Body of pancreas (tissue), 4 donors: ENCODE data around the gene RBM4B. TPM values are rescaled to one million over a fixed set of nuclear protein-coding genes. Genes with fewer than 3 reads are reported as not detected.

Experiments
- ATAC-seq: fragments of 150-250 bp; one replicate; pipeline ENCODE4 v1.9.1; 2016
- DNase-seq, 4 donors: peaks; one replicate each; pipeline ENCODE4 v3.0.0-alpha.2; 2019
- H3K27ac ChIP-seq, 4 donors: fragments of 200-600 bp; sonication (generic); 1 replicate in 3 of 4; 2 replicates in 1 of 4; pipeline versions ENCODE4 v1.5.1 to v1.6.1; 2016 to 2019; ENCODE audit warnings: mild to moderate bottlenecking in 1 of 4, mixed read lengths in 1 of 4, moderate library complexity in 1 of 4
- H3K27me3 ChIP-seq, 2 donors: fragments of 200-600 bp; sonication (generic); one replicate each; pipeline ENCODE4 v1.6.0; 2016; ENCODE audit warnings: mild to moderate bottlenecking in 1 of 2
- H3K36me3 ChIP-seq, 2 donors: fragments of 200-600 bp; sonication (generic); replicated peaks in 1 of 2; 2 replicates each; pipeline ENCODE4 v1.5.1; 2016; ENCODE audit warnings: low read depth in 2 of 2; ENCODE audit not compliant: insufficient read depth in 1 of 2
- H3K4me1 ChIP-seq: fragments of 200-600 bp; sonication (generic); one replicate; pipeline ENCODE4 v1.6.0; 2016
- H3K4me3 ChIP-seq, 2 donors: fragments of 200-600 bp; sonication (generic); 1 replicate in 1 of 2; 2 replicates in 1 of 2; pipeline ENCODE4 v1.5.1; 2016 to 2019
- H3K9me3 ChIP-seq, 3 donors: fragments of 200-600 bp; sonication (generic); 1 replicate in 2 of 3; 2 replicates in 1 of 3; pipeline ENCODE4 v1.5.1; 2016
- CTCF ChIP-seq, 7 experiments: fragments of 450-650 bp in 4 of 7; fragments of 200-600 bp in 3 of 7; sonication (generic) in 3 of 7; IDR thresholded peaks; one replicate each; pipeline ENCODE4 v1.5.1; 2016 to 2019; ENCODE audit warnings: antibody characterized with exemption in 7 of 7
- POLR2A ChIP-seq, 3 donors: fragments of 450-650 bp; IDR thresholded peaks; one replicate each; pipeline ENCODE4 v1.6.1; 2016; ENCODE audit warnings: antibody characterized with exemption in 3 of 3, mild to moderate bottlenecking in 2 of 3
- WGBS, 2 donors: methylation state at CpG; one replicate each; pipeline ENCODE4 v1.1.5; 2017; 5-methylcytosine and 5-hydroxymethylcytosine counted together
- intact Hi-C: fragments of 100-400 bp; cut with DNase I; formaldehyde crosslinking; loops from one replicate; pipeline ENCODE4 v1.15.1; 2023
- total RNA-seq, 2 donors: library from RNA; depleted of rRNA; stranded (reverse); fragments of >200 nt; gene quantifications; one replicate each; pipeline ENCODE4 v1.1.0, GENCODE V29; 2016

Gene RBM4B
- total RNA-seq, 2 donors from 2014 or later: 13.2 to 22.6 TPM

DNA sequence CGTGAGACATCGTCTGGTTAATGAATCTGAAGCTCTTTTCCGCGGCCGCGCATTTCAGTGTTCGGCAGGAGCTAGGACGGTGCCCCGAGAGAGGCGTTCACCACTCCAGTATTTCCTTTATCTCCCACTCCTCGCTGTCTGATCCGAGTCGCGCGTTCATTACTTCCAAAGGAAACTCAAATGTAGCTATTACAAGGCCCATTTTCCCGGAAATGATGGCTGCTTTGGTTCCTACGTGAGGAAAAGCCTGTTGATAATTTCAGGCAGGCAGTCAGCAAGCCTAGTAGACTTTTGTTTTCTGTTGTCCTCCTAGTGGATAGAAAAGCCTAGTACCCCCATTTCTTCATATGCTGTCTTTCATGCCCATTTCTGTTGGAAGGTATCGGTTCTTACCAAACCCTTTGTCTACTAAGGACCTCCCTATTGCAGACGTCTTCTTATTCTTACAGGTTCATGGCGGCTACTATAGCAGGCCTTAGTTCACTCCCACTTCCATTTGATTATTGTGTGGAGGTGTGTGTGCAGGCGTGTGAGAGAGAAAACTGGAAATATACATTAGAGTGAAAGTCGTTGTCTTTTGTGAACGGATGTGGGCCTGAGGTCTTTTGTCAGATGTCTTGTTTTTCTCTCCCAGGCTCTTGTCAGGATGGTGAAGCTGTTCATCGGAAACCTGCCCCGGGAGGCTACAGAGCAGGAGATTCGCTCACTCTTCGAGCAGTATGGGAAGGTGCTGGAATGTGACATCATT is 38.4 kb downstream of the RBM4B start:
- Histone ChIP-seq H3K27ac (peak overlapping the region; percentile 83 to 90 (median 86)), H3K4me1 (peaks cover 58% of the 10 kb centered on the region), H3K4me3 (peak overlapping the region; percentile 31 to 76), H3K27me3 (no peaks in the 10 kb centered on the region), H3K9me3 (no peaks in the 10 kb centered on the region), H3K36me3 (no peaks in the 10 kb centered on the region)
- 2% methylated on average over 27 of the region's 27 CpGs for WGBS, 2 donors
- intact Hi-C loops: no loop called here
- ATAC-seq (no peak), DNase-seq (peak in 1 of 4 donors; percentile 35)
- TF ChIP-seq CTCF (IDR thresholded peaks at IDR 0.05) (no peak), POLR2A (IDR thresholded peaks at IDR 0.05) (no peak)

DNA sequence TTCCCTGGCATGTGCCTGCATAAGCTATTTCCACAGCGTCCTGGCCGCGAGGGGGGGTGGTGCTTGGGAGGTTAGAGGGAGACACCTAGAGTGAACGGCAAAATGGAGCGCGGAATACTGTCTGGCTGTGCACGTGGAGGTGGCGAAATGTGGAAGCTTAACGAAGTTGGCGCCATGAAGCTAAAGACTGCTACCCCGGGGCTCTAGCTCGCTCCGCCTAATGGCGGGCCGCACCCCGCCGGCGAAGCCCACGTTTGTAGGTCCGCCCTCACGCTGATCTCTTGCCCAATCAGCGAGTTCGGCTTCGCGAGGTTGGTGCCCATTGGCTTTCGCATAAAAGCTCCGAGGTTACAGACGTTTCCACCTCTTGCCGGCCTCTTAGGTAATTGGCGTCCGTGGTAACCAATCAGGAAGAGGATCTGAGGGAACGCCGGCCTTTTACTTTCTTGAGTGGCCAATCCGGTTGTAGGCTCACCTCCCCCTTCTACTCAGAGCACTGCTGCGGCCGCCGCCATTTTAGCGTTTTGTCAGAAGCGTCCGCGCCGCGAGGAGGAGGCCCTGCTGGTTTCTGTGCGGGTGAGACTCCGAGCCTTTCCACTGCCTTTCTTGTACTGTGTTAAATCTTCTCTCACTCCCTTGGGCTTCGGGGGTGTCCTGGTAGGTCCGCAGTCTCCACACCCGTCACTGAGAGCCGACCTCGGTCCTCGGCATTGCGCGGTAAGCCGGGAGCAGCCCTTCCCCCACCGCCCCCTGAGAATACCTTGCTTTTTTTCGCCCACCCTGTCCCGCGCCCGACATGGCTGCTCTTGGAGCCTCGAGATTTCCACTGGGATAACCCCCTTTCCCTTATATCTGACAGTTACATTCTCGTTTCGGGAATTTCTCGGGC is 39.3 kb downstream of the RBM4B start, which contains the start of gene RBM4:
Gene RBM4, plus strand, starts transcription at position 527 of the 889 bp plus-strand sequence. CDS start 1,009 bp downstream, outside the sequence.
- Histone ChIP-seq H3K4me1 (peaks cover 50% of the 10 kb centered on the region), H3K36me3 (no peaks in the 10 kb centered on the region), H3K9me3 (no peaks in the 10 kb centered on the region), H3K27me3 (no peaks in the 10 kb centered on the region), H3K27ac (peak within 1 kb of the TSS; percentile 83 to 90 (median 86)), H3K4me3 (peak within 1 kb of the TSS; percentile 31 to 76)
- DNase-seq (peak; percentile 98 to 100 (median 98)), ATAC-seq (peak; percentile 98)
- intact Hi-C loops: no loop called here
- TF ChIP-seq CTCF (IDR thresholded peaks at IDR 0.05) (peak in 4 of 7 experiments; percentile 17 to 44 (median 24)), POLR2A (IDR thresholded peaks at IDR 0.05) (peak; percentile 82 to 95 (median 94))
- 0 to 1% methylated on average over 43 to 63 of the region's 63 CpGs for WGBS, 2 donors

DNA sequence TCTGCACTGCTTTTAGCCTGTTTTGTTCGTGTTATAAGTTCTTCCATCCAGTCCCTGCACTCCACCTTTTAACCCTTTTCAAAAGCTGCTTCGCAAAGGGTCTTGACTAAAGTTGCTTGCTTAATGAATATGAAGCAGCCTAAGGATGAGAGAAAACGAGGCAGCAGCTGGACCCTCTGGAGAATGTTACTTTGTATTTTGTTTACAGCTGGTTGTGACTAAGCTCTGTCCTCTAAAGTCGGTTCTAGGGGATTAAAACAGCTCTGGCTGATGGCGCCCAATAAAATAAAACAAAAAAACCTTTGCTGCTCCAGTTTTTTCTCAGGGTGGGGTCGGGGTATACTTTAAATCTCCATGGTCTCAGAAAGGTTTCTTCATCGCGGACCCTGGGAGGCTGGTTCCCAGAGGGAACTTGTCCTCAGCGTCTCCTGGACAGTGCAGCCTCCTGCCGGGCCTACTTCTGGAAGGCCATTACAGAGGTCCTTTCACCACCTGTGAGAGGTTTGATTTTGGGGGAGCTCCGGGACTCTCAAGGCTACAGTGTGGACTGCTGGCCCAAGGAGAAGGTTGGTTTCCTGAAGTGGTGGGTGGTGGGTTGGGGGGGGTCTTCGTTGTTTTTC is 40.0 kb downstream of the RBM4B start:
- Histone ChIP-seq H3K4me1 (peaks cover 42% of the 10 kb centered on the region), H3K4me3 (no peak overlapping the region), H3K27me3 (no peaks in the 10 kb centered on the region), H3K27ac (peak overlapping the region; percentile 68 to 90 (median 86)), H3K36me3 (no peaks in the 10 kb centered on the region), H3K9me3 (no peaks in the 10 kb centered on the region)
- intact Hi-C loops: no loop called here
- TF ChIP-seq POLR2A (IDR thresholded peaks at IDR 0.05) (no peak), CTCF (IDR thresholded peaks at IDR 0.05) (no peak)
- 52 to 56% methylated on average over 12 of the region's 12 CpGs for WGBS, 2 donors
- peak; percentile 1 for ATAC-seq
- peak in 1 of 4 donors; percentile 18 for DNase-seq

- H3K9me3 ChIP-seq: no peaks in the 10 kb centered on the region
- ATAC-seq (no peak), DNase-seq (no peak)
- no peaks in the 10 kb centered on the region for H3K27me3 ChIP-seq
- TF ChIP-seq POLR2A (IDR thresholded peaks at IDR 0.05): no peak
- TF ChIP-seq CTCF (IDR thresholded peaks at IDR 0.05): no peak
- H3K27ac ChIP-seq: no peak overlapping the region
- no peaks in the 10 kb centered on the region for H3K36me3 ChIP-seq
- intact Hi-C loops: no loop called here
- WGBS, 2 donors: 84 to 98% methylated on average over 3 of the region's 3 CpGs
- H3K4me3 ChIP-seq: no peak overlapping the region
- H3K4me1 ChIP-seq: peaks cover 30% of the 10 kb centered on the region
Measured at GRCh38 chr11:66636411-66636810, 41.3 kb downstream of the RBM4B start.
